NOMO-1 treated with DMSO at 0.1 percent for 48 hours (cell line): ENCODE data around the gene ZP3.
"Not testable (repeated sequence)": the region's sequence is repeated elsewhere in the genome, so short reads cannot be mapped to it uniquely, and the experiment has no call there.

Source experiments
- DNase-seq: peaks from one replicate; lab custom pipeline; 2025; ENCODE audit not compliant: unreplicated experiment; lab: John Stamatoyannopoulos, UW

Gene ZP3

DNA sequence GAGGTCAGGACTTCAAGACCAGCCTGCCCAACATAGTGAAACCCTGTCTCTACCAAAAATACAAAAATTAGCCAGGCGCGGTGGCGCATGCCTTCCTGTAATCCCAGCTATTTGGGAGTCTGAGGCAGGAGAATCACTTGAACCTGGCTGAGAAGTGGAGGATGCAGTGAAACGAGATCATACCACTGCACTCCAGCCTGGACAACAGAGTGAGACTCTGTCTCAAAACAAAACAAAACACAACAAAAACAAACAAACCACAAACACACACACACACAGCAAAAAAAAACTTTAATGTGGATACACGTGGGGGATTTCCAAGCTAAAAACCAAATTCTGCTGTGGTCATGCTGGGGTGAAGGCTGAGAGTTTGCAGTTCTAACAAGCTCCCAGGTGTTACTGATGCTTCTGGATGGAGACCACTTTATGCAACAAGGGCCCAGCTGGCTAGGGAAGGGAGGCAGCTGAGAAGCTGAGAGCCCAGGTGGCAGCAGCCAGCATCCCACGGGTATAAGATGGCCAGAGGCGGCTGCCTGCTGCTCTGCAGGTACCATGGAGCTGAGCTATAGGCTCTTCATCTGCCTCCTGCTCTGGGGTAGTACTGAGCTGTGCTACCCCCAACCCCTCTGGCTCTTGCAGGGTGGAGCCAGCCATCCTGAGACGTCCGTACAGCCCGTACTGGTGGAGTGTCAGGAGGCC, at the start of gene ZP3:
Gene ZP3, plus strand, starts transcription at position 538 of the 699 bp plus-strand sequence. Its CDS starts 15 bp downstream, at position 553.
- DNase-seq: no peak

DNA sequence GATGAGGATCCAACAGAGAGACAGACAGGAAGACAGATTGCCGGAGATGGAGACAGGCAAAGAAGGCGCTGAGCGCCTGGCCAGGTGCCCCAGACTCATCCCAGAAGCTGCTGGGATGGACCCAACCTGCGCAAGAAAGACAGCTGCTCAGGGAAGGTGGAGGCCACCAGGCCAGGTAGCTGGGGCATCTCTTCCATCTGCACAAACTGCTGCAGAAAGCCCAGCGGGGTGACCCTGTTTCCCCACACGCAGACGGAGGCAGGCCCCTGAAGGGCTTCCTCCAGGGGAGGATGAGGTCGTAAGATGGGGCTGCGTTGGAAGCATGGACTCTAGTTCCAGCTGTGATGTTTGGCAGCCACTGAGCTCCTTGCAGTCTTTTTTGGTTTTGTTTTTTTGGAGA, 49.5 kb upstream of the ZP3 start:
- DNase-seq: no peak

DNA sequence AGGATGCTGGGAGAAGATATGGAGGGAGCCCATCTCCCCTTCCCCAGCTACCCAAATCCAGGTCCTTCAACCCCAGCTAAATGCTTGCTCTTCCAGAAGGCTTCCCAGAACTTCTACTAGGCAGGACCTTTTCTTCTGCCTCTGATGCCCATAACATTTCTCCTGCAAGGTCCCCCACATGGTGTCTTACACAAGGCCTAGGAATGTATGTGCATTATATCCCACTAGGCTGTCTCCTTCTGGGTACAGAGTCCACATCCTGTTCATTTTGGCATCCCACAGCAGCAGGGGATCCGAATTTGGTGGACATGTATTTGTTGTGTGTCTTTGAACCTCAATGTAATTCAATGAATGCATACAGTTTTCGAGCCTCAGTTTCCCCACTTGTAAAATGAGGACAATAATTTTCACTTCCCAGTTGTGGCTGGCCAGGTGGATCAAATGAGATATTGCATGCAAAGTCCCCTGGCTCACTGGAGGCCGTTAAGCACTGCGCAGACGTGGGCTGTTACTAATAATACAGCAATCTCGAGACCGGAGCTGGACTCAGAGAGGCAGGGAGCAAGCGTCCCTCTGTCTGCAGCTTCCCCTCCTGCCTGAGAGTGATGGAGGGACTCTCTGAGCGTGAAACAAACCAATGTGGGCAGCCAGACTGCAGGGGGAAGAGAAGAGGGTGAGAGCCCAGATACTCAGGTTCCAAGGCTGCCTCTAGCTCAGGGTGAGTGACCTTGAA, 47.4 kb upstream of the ZP3 start:
- DNase-seq: peak; percentile 38

DNA sequence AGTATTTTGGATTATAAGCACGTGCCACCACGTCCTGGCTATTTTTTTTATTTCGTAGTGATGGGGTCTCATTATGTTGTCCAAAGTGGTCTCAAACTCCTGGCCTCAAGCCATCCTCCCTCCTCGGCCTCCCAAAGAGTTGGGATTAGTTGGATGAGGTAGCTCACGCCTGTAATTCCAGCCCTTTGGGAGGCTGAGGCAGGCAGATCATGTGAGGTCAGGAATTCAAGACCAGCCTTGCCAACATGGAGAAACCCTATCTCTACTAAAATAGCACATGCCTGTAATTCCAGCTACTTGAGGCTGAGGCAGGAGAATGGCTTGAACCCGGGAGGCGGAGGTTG, 44.2 kb upstream of the ZP3 start:
- DNase-seq: no peak

DNA sequence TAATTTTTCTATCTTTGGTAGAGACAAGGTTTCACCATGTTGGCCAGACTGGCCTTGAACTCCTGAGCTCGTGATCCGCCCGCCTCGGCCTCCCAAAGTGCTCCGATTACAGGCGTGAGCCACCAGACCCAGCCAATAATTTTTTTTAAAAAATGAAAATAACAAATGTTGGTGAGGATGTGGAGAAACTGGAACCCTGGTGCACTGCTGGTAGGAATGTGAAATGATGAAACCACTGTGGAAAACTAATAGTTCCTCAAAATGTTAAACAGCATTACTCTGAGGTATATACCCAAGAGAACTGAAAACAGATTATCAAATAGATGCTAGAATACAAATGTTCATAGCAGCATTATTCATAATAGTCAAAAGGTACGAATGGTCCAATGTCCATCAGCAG, 42.9 kb upstream of the ZP3 start:
- DNase-seq: peak; percentile 42

DNA sequence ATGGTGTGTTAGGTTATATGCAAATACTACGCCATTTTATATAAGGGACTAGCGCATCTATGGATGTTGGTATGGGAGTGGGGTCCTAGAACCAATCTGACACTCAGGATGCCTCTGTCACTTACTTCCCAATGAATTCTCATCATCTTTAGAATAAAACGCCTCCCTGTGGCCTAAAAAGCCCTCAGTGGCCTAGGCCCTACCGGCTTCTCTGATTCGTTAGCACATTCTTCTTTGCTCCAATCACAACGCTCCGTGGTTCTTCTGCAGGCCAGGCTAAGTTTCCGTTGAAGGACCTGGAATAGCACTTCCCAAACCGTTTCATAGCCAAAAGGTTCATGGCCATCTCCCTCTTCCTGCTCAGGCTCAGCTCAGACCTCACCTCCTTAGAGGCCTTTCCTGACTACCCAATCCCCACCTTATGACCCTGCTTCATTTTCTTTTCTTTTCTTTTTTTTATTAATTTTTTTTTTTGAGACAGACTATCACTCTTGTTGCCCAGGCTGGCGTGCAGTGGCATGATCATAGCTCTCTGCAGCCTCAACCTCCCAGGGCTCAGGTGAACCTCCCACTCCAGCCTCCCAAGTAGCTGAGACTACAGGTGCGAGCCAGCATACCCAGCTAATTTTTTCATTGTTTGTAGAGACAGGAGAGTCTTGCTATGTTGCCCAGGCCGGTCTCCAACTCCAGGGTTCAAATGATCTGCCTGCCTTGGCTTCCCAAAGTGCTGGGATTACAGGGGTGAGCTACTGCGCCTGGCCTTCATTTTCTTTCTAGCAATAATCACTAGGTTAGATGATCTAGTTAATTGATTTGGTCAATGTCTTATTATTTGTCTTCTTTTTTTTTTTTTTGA, 41.4 kb upstream of the ZP3 start:
- DNase-seq: no peak

DNA sequence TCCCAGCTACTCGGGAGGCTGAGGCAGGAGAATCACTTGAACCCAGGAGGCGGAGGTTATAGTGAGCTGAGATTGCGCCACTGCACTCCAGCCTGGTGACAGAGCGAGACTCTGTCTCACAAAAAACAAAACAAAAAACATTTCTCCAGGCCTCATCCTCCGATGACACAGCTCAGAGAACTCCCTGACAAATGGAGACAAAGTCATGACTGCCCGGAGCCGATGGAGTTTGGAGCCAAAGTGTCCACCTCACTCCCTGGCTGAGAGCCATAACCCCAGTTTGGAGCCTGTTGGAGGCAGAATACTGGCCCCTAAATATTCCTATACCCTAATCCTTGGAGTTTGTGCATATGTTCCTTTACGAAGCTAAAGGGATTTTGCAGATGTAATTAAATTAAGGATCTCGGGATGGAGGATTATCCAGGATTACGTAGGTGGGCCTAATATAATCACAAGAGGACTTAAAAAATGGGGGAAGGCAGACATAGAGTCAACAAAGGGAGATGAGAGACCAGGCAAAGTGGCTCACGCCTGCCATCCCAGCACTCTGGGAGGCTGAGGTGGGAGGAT, 38.0 kb upstream of the ZP3 start:
- DNase-seq: no peak

DNA sequence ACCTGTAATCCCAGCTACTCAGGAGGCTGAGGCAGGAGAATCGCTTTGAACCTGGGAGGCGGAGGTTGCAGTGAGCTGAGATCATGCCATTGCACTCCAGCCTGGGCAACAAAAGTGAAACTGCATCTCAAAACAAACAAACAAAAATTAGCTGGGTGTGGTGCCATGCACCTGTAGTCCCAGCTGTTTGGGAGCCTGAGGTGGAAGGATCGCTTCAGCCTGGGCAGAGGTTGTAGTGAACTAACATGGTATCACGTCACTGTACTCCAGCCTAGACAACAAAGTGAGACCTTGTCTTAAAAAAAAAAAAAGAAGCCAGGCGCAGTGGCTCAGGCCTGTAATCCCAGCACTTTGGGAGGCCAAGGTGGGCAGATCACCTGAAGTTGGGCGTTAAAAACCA, 37.0 kb upstream of the ZP3 start:
- DNase-seq: not testable (repeated sequence)

DNA sequence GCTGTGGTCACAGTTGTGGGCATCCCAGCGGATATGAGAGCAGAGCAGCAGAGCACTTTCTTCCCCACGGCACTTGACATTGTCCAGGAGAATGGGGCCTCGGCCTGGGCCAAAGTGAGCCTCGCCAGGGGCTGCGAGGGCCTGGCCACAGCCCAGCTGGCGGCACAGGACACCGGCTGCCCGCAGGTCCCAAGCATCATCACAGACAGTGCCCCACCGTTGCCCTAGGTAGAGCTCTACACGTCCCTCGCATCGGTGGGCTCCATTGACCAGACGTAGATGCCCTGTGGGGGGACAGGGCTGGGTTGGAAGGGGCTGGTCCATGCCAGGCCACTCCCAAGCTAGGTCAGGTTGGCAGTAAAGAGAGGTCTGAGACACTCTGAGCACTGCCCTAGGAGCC, 34.7 kb upstream of the ZP3 start:
- DNase-seq: no peak

DNA sequence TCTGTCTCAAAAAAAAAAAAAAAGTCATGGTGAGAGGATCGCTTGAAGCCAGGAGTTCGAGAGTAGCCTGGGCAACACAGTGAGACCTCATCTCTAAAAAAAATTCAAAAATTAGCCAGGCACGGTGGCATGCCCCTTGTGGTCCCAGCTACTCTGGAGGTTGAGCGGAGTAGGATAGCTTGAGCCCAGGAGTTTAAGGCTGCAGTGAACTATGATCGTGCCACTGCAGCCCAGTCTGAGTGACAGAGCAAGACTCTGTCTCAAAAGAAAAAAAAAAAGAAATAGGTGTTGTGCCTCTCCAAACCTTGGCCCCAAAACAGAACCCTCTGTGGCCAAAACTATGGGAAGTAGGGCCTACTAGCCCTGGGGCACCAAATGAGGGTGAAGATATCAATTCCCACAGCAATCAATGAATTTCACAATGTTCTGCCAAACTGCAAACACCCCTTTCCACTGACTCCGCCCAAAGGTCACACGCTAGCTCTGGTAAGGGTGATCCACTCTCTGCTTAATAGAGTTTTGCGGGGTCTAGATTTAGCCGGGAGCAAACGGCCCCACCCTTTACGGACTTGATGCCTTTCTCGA, 32.1 kb upstream of the ZP3 start:
- DNase-seq: no peak

DNA sequence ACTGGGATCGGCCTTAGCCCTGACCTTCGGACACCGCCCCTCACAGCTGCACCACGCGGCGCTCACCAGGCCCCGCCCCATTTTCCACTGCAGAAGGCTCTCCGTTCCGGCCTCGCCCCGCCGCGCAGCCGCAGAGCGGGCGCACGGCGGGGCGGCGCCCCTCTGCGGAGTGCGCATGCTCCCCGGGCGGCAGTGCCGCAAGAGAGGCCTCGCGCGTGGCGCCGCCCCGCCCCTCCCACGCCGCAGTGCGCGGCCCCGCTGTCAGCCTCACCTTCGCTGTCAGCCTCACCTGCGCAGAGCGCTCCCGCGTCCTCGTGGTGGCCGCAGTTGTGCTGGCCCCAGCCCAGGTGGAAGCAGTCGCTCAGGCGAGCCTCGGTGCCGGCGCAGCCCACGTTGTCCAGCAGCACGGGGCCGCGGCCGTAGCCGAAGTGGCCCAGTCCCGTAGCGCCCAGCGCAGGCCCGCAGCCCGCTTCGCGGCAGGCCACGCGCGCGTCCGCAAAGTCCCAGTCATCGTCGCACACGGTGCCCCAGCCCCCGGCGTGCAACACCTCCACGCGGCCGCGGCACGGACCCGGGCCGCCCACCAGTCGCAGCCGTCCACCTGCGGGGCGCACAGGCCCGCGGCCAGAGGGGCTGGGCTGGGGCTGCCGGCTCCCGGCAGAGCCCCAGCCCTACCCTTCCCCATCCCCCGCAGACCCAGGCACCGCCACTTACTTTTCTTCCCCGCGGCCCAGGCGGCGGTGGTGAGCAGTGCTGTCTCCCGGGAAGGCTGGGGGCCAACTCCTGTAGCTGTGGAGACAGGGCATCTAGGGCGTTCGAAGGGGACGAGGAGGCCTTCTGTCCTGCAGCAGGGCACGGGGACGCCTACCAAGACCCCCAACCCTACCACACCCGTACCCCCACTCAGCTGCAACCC, 31.4 kb upstream of the ZP3 start:
- DNase-seq: peak; percentile 100

DNA sequence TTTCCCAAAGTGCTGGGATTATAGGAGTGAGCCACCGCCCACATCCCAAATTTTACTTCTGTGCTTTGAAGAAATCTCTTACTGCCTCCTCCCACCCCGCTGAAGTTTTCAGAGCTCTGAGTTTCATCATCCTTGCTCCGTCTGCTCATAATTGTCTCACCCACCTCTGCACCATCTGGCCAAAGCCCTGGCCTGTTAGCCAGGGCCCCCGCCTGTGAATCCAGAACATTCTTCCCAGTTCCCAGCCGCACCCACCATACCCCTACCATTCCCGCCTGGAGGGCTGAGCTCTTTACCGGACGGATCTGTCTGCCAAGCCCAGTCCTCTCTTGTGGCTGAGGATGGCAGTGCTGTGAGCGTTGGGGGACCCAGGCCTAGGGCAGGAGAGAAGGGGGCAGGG, 29.8 kb upstream of the ZP3 start:
- DNase-seq: peak; percentile 57

DNA sequence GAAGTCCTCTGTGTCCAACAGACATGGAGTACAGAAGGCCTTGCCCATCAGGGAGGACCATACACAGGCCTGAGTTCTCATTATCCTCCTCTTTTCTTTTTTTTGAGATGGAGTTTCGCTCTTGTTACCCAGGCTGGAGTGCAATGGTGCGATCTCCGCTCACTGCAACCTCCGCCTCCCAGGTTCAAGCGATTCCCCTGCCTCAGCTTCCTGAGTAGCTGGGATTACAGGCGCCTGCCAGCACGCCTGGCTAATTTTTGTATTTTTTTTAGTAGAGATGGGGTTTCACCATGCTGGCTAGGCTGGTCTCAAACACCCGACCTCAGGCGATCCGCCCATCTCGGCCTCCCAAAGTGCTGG, 29.2 kb upstream of the ZP3 start:
- not testable (repeated sequence) for DNase-seq

DNA sequence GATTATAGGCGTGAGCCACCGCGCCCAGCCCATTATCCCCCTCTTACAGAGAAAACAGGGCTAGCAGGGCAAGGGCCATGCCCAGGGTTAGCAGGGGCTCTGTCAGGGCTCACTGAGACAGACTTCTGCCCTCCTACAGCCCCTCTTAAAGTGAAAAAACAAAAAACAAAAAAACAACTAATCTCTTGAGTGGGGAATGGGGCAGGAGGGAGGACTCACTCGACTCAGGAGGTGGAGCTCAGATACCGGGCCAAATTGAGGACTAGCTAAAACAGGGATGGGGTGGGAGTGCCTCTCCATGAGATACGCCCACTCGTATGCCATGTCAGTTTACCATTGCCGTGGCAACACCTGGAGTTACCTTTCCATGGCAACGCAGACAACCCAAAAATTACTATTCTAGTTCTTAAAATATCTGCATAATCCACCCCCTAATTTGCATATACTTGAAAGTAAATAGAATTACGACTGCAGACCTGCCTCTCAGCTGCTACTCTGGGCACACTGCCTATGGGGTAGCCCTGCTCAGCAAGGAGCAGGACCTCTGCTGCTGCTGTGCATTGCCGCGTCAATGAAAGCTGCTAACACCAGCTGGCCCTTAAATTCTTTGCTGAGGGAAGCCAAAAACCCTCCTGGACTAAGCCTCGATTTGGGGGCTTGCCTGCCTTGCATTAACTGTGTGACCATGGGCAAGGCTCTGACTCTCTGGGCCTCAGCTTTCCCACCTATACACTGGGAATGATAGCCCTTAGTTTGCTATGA, 28.6 kb upstream of the ZP3 start:
- DNase-seq: no peak

DNA sequence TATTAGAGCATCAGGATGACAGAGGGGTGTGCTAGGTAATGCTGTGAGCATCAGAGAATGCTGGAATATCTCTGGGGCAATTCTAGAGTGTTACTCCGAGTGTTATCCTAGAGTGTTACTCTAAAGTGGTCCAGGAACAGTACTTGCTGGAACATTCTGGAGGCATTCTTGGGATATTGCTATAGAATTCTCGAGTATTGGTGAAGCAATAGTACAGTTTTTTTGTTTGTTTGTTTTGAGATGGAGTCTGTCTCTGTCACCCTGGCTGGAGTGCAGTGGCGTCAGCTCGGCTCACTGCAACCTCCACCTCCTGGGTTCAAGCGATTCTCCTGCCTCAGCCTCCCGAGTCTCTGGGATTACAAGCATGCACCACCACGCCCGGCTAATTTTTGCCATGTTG, 27.9 kb upstream of the ZP3 start:
- no peak for DNase-seq

DNA sequence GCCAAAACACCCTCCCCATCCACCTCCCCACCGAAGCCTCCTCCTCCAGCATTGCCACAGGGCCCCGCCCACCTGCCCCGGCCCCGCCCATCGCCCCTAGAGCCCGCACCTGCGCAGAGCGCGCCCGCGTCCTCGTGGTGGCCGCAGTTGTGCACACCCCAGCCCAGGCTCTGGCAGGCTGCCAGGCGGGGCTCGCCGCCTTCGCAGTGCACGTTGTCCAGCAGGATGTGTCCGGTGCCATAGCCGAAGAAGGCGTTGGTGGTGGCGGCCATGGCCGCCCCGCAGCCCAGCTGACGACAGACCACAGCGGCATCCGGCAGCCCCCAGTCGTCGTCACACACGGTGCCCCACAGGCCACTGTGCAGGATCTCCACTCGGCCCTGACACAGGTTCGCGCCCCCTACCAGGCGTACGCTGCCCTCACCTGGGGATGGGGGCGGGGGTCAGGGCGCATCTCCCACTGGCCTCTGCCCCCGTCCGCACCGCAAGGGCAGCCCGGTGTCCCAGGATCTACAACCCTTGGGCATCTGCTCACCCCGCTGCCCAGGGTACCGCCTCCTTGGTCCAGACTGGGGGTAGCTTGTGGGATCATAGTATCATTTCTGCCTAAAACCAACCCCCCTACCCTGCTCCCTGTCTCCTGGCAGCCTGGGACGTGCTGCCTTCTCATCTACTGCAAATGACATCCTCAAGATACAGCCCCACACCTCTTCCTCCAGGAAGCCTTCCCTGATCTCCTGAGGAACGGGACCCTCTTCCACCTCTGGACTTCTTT, 27.2 kb upstream of the ZP3 start:
- DNase-seq: peak; percentile 67

DNA sequence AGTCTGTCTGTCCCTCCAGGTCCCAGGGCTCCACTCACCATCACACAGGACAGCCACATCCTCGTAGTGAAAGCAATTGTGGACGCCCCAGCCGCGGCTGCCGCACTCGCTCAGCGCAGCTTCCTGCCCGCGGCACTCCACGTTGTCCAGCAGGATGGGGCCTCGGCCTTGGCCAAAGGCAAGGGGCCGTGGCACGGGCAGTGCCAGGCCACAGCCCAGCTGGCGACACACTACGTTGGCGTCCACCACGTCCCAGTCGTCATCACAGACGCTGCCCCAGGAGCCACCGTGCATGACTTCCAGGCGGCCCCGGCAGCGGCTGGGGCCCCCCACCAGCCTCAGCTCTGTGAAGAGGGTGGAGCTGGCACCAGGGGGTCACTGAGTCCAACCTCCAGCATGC, 24.5 kb upstream of the ZP3 start:
- DNase-seq: no peak

DNA sequence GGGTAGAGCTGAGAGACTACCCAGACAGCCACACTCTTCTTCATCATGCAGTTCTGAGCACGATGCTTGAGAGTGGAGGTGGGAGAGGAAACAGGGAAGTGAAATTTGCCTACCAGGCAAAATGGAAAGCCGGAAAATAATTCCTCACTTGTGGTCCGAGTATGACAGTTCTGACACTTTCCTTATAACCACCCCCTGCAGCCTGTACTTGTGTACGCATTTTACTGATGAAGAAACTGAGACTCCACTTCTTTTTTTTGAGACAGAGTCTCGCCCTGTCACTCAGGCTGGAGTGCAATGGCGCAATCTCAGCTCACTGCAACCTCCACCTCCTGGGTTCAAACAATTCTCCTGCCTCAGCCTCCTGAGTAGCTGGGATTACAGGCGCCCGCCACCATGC, 21.7 kb upstream of the ZP3 start:
- peak; percentile 86 for DNase-seq
